GM19463 (cell line): ENCODE measurements around the gene SMTNL2.
"Not testable (repeated sequence)": the region's sequence is repeated elsewhere in the genome, so short reads cannot be mapped to it uniquely, and the experiment has no call there.

Experiments
- ATAC-seq: cut with Tn5 transposase; IDR thresholded peaks from one replicate; pipeline ENCODE4 v1.9.1; 2021; ENCODE audit warnings: mild to moderate bottlenecking, moderate library complexity; ENCODE audit not compliant: unreplicated experiment

Gene SMTNL2

GRCh38 chr17:4631431-4631830 is 47.1 kb downstream of the SMTNL2 start:
- no peak for ATAC-seq

- no peak for ATAC-seq
Observed at GRCh38 chr17:4631836-4632580, 47.7 kb downstream of the SMTNL2 start.

DNA sequence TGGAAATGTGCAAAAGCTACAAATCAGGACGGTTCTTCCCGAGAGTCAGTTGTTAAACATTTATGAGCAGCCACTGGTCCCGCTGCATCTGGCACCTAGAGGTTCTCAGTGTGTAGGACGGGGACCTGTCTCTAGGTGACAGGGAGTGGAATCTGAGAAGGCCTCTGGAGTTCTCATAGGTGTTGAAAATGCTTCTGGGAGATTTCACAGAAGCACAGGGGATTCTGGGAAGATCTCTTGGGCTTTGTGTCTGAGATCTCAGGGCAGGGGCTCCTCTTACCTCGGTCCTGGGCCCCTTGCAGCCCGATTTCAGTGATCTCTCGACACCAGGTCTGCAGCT is 48.2 kb downstream of the SMTNL2 start:
- ATAC-seq: no peak

- no peak for ATAC-seq
Observed at GRCh38 chr17:4633643-4634042, 49.3 kb downstream of the SMTNL2 start.

DNA sequence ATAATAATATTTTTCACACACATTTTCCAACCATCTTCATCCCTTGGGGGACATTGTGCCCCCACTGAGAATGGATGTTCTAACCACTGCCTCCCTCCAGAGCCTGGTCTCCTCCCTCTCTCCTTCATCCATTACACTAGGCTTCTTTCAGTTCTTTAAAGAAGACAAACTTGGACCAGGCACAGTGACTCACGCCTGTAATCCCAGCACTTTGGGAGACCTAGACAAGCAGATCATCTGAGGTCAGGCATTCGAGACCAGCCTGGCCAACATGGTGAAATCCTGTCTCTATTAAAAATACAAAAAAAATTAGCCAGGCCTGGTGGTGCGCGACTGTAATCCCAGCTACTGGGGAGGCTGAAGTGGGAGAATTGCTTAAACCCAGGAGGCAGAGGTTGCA is 50.6 kb downstream of the SMTNL2 start:
- no peak for ATAC-seq

DNA sequence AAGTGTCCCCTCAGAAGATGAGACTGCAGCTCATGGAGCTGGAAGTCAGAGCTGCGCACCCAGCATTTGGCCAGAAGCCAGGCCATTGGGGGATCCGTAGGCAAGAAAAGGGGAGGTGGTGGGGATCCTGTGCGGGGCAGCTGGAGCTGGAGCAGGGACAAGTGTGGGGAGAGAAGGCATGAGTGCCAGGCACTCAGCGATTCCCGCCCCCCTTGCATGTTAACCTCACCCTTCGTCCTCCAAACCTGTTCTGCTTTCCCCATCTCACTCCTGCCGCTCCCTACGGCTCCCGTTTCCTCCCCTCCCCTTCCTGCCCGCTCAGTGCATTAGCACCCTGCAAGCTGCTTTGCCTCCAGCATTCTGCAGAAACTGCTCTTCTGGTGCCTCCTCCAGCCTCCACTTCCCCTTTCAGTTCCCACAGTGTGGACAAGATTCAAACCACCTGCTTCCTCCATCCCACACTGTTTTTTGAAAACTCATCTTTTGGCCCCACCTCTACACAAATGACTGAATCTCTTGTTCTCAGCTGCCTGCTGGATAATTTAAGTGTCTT is 51.6 kb downstream of the SMTNL2 start:
- ATAC-seq: no peak

GRCh38 chr17:4636474-4637100 is 52.3 kb downstream of the SMTNL2 start:
- ATAC-seq: no peak

DNA sequence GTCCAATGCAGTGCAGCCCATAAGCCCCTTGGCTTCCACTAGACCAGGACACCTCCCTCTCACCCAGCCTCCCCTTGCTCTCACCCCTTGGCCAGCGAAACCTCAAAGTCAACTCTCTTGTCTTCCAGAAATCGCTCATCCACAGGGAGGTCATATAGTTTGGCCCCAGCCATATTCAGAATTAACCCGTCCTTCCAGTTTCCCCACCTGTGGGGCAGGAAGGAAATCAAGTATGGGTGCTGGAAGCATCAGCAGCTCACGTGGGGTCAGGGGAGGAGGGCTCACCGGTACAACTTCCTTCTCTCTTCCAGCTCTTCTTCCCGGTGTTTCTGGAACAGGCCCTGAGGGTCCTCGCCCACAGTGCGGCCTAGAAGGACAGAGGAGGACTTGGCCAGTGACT is 54.4 kb downstream of the SMTNL2 start:
- not testable (repeated sequence) for ATAC-seq

DNA sequence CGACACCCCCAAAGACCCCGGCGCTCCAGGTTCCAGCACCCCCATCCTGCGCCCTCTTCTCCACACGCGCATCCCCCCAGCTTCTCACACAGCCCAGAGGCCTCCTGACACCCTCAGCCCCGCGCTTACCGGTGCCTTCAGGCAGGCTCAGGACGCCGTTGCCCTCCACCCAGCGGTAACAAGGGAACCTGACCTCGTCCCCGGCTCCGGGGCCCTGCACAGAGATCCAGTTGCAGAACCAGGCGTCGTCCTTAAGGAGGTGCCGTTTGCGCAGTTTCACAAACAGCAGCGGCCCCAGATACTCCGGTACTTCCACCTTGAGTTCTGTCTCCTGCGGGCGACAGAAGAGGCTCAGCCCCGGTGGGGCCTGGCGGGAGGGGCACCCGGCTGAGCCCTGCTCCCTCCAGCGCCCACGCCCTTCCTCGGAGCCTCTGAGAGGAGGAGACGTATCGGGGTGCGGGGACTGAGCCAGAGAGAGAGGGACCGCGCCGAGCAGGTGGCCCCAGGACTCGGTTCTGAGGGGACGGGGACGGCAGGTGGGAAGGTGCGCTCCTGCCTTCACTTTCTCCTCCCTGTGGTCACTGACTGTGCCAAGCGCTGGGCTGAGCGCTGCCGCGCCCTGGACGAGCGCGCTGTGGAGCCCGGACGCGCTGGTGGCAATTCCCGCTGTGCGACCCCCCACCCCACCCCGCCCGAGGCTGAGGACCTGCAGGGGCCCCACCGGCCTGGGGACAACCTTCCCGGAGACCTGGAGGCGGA is 55.2 kb downstream of the SMTNL2 start:
- not testable (repeated sequence) for ATAC-seq

DNA sequence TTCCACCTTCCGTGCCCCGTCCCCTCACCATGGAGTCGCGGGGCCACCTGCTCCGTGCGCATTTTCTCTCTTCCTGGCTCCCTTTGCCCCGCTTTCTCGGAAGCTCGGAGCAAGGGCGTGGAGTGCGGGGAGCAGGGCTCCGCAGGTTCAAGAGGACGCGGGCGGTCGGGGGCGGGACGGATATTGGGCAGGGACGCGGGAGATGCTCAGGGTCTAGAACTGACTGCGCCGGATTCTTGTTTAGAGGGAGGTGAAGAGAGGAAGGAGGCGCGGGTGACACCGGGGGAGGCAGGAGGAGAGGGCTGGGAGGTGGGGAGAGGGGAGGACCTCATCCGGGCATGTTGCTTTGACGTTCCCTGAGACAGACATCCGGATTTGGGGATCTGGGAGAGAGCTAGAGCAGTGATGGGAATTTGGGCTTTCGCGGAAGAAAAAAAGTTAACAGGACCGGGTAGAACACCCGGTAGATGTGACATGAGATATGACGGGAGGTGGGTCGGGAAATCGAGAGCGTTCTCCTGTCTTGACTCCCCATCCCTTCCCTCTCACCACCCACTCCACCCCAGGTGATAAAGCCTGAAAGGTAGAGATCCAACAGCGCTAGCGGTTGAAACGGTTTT is 56.4 kb downstream of the SMTNL2 start:
- ATAC-seq: not testable (repeated sequence)

- no peak for ATAC-seq
Observed at GRCh38 chr17:4641297-4642195, 57.2 kb downstream of the SMTNL2 start, which contains the start of gene ALOX15. TSS of gene ALOX15 (minus strand) at chr17:4641678. CDS start at chr17:4641651, 27 bp downstream.

- no peak for ATAC-seq
Observed at GRCh38 chr17:4642286-4642685, 58.0 kb downstream of the SMTNL2 start.

- no peak for ATAC-seq
Observed at GRCh38 chr17:4643676-4644075, 59.3 kb downstream of the SMTNL2 start.

DNA sequence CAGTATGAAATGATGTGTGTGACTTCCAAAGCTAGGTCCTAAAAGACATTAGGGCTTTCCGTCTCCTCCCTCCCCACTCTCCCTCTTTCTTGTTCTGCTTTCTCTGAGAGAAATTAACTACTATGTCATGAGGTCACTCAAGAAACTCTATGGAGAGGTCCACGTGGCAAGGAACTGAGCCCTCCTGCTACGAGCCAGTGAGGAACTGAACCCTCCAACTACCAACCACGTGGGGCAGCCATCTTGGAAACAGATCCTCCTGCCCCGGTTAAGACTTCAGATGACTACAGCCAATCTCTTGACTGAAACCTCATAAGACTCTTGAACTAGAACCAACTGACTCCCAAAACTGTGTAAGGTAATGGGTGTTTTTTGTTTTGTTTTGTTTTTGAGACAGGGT is 61.3 kb downstream of the SMTNL2 start:
- ATAC-seq: no peak

GRCh38 chr17:4648741-4649140 is 64.4 kb downstream of the SMTNL2 start:
- ATAC-seq: no peak

- no peak for ATAC-seq
Observed at GRCh38 chr17:4652997-4653396, 68.7 kb downstream of the SMTNL2 start.

DNA sequence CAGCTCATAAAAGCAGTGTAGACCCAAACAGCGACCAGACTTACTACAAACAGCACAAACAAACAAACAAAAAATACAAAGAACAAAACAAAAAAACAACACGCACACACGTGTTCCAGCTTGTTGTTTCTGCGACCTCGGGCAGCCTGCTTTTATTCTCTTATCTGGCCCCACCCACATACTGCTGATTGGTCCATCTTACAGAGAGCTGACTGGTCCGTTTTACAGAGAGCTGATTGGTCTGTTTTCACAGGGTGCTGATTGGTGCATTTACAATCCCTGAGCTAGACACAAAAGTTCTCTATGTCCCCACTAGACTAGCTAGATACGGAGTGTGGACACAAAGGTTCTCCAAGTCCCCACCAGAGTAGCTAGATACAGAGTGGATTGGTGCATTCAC is 71.6 kb downstream of the SMTNL2 start:
- ATAC-seq: not testable (repeated sequence)

DNA sequence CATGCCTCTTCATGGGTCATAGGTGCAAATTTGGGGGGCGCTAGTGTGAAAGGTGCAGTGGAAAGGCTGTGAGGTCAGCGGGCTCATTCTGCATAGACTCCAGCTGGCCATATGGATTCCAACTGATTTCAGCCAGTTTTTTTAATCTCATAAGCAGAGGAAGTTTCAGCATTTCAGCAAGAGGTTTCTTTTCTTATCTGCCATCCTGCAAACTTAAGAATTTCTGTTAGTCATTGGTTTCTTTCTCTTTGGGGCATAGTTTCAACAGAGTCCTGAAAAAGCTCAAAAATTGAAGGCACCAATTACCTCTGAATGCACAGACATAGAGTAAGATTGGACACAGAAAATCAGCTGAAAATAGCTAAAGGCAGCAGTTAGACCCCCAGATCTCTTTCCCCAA is 73.3 kb downstream of the SMTNL2 start:
- ATAC-seq: no peak
